Measurements from ENCODE around the gene OSBPL2. TPM values are rescaled to one million over a fixed set of nuclear protein-coding genes. Genes with fewer than 3 reads are reported as not detected.

OSBPL2 gene
- total RNA-seq, 2 donors from 2014 or later = 91.6 to 99.5 TPM

DNA sequence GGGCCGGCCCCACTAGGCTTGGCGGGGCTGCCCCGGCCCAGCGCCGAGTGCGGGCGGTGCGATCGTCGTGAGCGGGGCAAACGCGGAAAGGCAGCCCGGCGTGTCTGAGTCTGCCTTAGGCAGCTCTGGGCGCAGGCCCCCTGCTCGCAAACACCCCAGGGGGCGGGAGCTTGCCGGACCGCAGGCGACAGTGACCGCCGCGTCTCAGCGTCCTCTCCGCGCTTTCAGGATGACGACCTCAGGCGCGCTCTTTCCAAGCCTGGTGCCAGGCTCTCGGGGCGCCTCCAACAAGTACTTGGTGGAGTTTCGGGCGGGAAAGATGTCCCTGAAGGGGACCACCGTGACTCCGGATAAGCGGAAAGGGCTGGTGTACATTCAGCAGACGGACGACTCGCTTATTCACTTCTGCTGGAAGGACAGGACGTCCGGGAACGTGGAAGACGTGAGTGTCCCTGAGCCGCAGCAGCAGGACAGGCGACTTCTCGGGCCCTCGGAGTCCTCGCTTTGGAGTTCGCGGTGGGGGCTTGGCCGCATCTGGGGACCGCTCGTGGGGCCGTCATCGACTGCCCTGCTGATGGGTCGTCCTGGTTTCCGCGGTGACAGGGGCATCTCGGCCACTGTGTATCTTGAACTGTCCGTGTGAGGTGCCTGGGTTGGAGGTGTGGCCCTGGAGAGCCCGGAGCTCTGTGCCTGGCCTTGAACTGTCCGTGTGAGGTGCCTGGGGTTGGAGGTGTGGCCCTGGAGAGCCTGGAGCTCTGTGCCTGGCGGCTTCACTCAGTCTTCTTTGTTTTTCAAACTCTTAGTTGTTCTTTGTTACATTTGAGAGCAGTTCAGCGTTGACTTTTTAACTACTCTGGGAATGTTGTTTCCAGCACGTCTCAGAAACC, 65.3 kb downstream of the OSBPL2 start:
- ATAC-seq (peak; percentile 10), DNase-seq (peak in 1 of 2 donors; percentile 44)
- intact Hi-C loops (cut with DNase I, micrococcal nuclease) = loop anchor here (10.0 kb wide), 1 partner anchor 81 kb away; the partner anchor contains the start of gene RPS21 (in 2 of the 2)

- peak in 1 of 2 donors; percentile 41 for DNase-seq
- intact Hi-C loops (cut with DNase I, micrococcal nuclease) = loop anchor here (10.0 kb wide), 1 partner anchor 80 kb away; the partner anchor contains the start of gene RPS21 (in 2 of the 2)
- ATAC-seq = no peak
Observed at GRCh38 chr20:62304331-62305148, 66.2 kb downstream of the OSBPL2 start.

DNA sequence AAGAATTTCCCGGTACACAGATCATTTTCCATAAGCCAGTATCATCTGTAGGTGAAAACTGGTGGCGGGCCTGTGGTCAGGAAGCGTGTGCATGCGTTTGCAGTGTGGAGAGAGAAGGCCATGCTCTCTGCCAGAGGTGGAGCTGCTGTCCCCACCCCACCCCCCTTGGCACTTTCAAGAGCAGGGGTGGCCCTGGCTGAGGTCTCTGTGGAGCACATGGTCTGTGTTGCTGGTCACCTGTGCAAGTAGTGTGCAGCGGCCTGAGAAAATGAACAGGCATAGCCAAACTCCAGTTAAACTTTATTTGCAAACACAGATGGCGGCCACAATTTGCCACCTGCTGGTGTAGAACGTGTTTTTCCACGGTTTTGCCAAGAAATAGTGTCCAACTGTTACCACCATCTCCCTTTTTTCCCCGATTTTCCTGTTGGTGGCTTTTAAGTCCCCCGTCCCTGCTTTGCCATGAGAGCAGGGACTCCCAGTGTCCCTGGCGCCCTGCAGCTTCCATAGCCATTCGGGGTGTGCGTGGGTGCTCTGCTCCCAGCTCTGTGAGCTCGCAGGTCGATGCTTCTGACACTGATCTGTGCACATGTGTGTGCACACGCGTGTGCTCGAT, 66.9 kb downstream of the OSBPL2 start:
- DNase-seq = no peak
- intact Hi-C loops (cut with DNase I, micrococcal nuclease) = loop anchor here (10.0 kb wide), 1 partner anchor 80 kb away; the partner anchor contains the start of gene RPS21 (in 2 of the 2)
- ATAC-seq = no peak

DNA sequence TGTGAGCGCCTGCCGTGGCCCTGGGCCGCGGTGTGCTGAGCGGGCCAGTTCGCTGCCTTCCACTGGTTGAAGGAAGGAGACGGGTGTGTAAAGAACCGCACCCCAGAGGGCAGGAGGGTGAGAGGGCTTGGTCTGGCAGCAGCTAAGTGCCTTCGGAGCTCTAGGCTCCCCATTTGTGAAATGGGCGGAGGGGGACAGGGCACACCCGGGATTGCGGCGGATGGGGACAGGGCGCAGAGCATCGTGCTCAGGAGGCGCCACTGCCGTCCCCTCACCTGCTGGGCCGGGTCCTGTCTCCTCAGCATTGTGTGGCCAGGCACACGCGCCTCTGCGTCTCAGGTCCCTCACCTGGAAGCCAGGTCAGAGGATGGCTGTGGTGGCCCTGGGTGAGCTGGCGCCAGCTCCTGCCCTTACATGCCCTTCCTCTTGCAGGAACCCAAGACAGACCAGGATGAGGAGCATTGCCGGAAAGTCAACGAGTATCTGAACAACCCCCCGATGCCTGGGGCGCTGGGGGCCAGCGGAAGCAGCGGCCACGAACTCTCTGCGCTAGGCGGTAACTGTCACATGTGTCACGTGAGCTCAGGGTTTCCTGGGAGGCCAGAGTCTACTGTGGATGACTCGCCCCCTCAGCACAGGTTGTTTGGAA, 67.6 kb downstream of the OSBPL2 start:
- DNase-seq = no peak
- no peak for ATAC-seq
- intact Hi-C loops (cut with DNase I, micrococcal nuclease) = loop anchor here (10.0 kb wide), 1 partner anchor 79 kb away; the partner anchor contains the start of gene RPS21 (in 2 of the 2)

- DNase-seq (no peak), ATAC-seq (no peak)
- intact Hi-C loops (cut with DNase I, micrococcal nuclease) = loop anchor here (10.0 kb wide), 1 partner anchor 78 kb away; the partner anchor contains the start of gene RPS21 (in 2 of the 2)
Observed at GRCh38 chr20:62306414-62307187, 68.3 kb downstream of the OSBPL2 start.

- no peak for DNase-seq
- ATAC-seq = no peak
- intact Hi-C loops (cut with DNase I, micrococcal nuclease) = loop anchor here (10.0 kb wide), 1 partner anchor 77 kb away; the partner anchor contains the start of gene RPS21 (in 2 of the 2)
Observed at GRCh38 chr20:62307226-62308101, 69.1 kb downstream of the OSBPL2 start.

GRCh38 chr20:62308102-62308822, 69.9 kb downstream of the OSBPL2 start:
- intact Hi-C loops (cut with DNase I, micrococcal nuclease) = loop anchor here (10.0 kb wide), 1 partner anchor 77 kb away; the partner anchor contains the start of gene RPS21 (in 2 of the 2)
- no peak for ATAC-seq
- no peak for DNase-seq

DNA sequence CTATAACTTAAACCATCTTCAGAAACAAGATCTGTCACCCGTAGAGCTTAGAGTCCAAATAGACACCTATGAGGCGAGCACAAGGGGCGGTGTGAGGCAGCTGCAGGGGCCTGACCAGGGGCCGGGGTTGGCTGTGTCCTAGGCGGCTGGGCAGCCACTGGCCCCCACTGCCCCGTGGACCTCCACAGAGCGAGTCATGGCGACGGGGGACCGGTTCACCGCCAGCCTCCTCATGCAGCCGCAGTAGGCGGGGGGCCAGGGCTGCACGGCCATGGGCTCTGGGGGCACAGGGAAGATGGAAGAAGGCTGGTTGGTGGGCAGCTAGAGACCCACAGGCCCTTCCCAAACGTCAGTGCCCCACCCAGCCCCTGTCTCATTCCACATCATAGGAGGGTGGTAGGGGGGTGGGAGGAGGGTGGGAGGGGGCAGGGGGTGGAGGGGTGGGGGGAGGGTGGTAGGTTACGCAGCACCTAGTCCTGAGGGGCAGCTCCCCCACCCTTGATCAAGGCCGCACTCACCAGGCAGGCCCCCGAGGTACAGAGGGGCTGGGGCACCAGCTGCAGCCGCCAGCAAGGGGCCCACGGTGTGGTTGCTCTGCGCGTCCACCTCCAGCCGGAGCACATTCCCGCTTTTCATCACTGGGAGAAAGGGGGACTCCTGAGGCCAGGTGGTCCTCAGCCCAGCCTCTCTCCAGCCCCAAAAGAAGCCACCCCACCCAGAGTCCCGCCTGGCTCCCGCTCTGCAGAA, 71.0 kb downstream of the OSBPL2 start:
- DNase-seq (no peak), ATAC-seq (no peak)
- intact Hi-C loops (cut with DNase I, micrococcal nuclease) = loop anchor here (10.0 kb wide), 1 partner anchor 75 kb away; the partner anchor contains the start of gene RPS21 (in 2 of the 2)

DNA sequence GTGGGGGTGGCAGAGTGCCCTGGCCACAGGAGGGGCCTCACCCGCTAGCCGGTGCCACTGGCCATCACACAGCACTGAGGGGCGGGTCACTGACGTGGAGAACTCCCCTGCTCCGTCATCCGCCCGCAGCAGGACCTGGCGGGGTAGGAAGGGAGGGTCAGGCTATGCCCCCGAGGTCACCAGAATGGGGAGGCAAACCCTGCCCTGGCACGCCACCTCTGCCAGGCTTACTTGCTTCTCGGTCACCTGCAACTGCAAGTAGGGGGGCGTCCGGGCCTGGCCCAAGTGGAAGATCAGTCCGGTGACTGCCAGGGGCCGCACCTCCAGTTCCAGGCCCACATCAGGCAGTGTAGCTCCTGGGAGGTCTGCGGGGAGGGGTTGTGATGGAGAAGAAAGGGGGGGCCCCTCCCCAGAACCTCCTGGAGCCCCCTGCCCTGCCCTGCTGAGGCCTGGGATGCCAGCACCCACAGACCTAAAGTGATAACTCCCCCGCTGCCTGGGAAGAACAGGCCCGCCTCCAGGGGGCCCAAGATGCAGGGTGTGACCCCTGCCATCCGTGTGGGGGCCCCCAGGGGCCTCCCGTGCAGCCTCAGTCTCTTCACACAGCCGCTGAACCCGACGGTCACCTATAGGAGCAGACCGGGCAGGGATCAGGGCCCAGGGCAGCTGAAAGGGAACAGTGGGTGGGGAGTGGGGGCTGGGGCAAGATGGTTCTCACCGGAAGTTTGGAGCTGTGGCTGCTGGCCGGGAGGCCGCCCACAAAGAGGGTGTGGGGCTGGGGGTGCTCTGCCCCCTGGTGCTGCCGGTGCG, 71.8 kb downstream of the OSBPL2 start:
- DNase-seq (no peak), ATAC-seq (no peak)
- intact Hi-C loops (cut with DNase I, micrococcal nuclease) = loop anchor here (10.0 kb wide), 1 partner anchor 75 kb away; the partner anchor contains the start of gene RPS21 (in 2 of the 2)

- ATAC-seq (no peak), DNase-seq (no peak)
- intact Hi-C loops (cut with DNase I, micrococcal nuclease) = no loop called here
Observed at GRCh38 chr20:62310757-62311121, 72.4 kb downstream of the OSBPL2 start.

GRCh38 chr20:62311150-62311549, 72.8 kb downstream of the OSBPL2 start:
- intact Hi-C loops (cut with DNase I, micrococcal nuclease) = no loop called here
- ATAC-seq (no peak), DNase-seq (no peak)

GRCh38 chr20:62311832-62312661, 73.7 kb downstream of the OSBPL2 start:
- ATAC-seq (no peak), DNase-seq (no peak)
- intact Hi-C loops (cut with DNase I, micrococcal nuclease) = no loop called here

DNA sequence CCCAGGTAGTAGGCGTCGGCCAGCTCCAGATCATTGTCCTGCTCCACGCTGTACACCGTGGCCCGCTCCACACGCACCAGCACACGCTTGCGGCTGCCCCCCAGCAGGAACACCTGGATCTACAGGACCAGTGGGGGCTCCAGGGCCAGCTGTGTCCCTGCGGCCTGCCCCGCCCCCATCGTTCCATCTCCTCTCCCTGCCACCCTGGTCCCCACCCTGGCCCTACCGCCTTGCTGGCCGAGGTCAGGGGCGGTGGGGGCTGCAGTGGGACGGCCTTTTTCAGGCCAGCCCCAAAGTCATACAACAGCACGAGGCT, 74.3 kb downstream of the OSBPL2 start:
- ATAC-seq = no peak

DNA sequence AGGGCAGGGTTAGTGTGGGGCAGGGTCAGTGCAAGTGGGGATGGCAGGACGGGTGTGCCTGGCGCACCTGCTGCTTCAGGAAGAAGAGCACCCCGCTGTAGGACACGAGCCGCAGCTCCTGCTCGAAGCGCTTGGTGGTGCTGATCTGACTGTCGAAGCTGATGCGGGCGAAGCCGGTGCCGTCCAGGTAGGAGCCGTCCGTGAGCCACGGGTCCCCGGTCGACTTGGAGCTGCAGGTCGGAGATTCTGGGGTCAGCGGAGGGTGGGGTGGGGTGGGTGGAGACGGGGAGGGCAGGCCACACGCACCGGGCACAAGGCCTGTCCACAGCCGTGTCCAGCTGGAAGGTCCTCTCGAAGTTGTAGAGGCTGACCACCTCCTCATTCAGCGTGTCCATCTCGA, 74.7 kb downstream of the OSBPL2 start:
- ATAC-seq (no peak), DNase-seq (no peak)
- intact Hi-C loops (cut with DNase I, micrococcal nuclease) = no loop called here

More for the DNA sequence above, 74.3 kb downstream of the OSBPL2 start:
- intact Hi-C loops (cut with DNase I, micrococcal nuclease) = no loop called here
- DNase-seq = no peak
